ENCODE measurements around the gene SLC4A8.

Gene SLC4A8

GRCh38 chr12:51386351-51386750, 38.3 kb upstream of the SLC4A8 start:
- H3K9me3 ChIP-seq (ENCODE audit: control insufficient read depth, low read length) = no peaks in the 10 kb centered on the region
- H3K36me3 ChIP-seq (ENCODE audit: control insufficient read depth in 1 of 2, insufficient read depth in 2 of 2, low read depth in 1 of 2, low read length in 2 of 2) = no peaks in the 10 kb centered on the region
- H2BK5ac ChIP-seq (ENCODE audit: low read depth, low read length, poor library complexity, severe bottlenecking) = no peak overlapping the region
- H2BK15ac ChIP-seq (ENCODE audit: low read depth, poor library complexity, severe bottlenecking) = no peak overlapping the region
- no peak overlapping the region for H4K91ac ChIP-seq (ENCODE audit: low read length)
- no peak overlapping the region for H2AK5ac ChIP-seq (ENCODE audit: low read length, severe bottlenecking)
- H3K79me1 ChIP-seq (replicated peaks; ENCODE audit: low read length, poor library complexity, severe bottlenecking) = no peaks in the 10 kb centered on the region
- WGBS = 95% methylated on average over 4 of the region's 4 CpGs
- no peak overlapping the region for H3K18ac ChIP-seq (ENCODE audit: low read depth in 1 of 2, low read length in 2 of 2)
- no peak overlapping the region for H3K27ac ChIP-seq (ENCODE audit: low read length, poor library complexity, severe bottlenecking)
- H2AFZ ChIP-seq (ENCODE audit: low read depth, low read length) = no peak overlapping the region
- no peak overlapping the region for H4K8ac ChIP-seq (ENCODE audit: low read length)
- H3K4ac ChIP-seq (ENCODE audit: low read depth in 1 of 2, low read length in 2 of 2) = no peak overlapping the region
- H2BK12ac ChIP-seq (ENCODE audit: low read length in 2 of 2) = no peak overlapping the region
- H3K4me1 ChIP-seq (ENCODE audit: control insufficient read depth, insufficient read depth, low read depth, low read length) = peaks cover 22% of the 10 kb centered on the region
- no peak for DNase-seq
- H2BK120ac ChIP-seq (ENCODE audit: low read depth, low read length) = no peak overlapping the region
- H3K9ac ChIP-seq (ENCODE audit: low read length) = no peak overlapping the region
- peaks cover 0 to 8% of the 10 kb centered on the region in 2 experiments for H3K27me3 ChIP-seq (ENCODE audit: control insufficient read depth in 1 of 2, insufficient read depth in 1 of 2, low read length in 2 of 2)
- H3K23ac ChIP-seq (ENCODE audit: low read length in 2 of 2) = no peak overlapping the region
- H3K4me2 ChIP-seq (ENCODE audit: low read length, poor library complexity, severe bottlenecking) = no peak overlapping the region
- H3K14ac ChIP-seq (ENCODE audit: low read length in 2 of 2) = no peak overlapping the region
- no peak overlapping the region for H3K4me3 ChIP-seq (ENCODE audit: insufficient read depth in 1 of 2, low read depth in 1 of 2, low read length in 2 of 2)

DNA sequence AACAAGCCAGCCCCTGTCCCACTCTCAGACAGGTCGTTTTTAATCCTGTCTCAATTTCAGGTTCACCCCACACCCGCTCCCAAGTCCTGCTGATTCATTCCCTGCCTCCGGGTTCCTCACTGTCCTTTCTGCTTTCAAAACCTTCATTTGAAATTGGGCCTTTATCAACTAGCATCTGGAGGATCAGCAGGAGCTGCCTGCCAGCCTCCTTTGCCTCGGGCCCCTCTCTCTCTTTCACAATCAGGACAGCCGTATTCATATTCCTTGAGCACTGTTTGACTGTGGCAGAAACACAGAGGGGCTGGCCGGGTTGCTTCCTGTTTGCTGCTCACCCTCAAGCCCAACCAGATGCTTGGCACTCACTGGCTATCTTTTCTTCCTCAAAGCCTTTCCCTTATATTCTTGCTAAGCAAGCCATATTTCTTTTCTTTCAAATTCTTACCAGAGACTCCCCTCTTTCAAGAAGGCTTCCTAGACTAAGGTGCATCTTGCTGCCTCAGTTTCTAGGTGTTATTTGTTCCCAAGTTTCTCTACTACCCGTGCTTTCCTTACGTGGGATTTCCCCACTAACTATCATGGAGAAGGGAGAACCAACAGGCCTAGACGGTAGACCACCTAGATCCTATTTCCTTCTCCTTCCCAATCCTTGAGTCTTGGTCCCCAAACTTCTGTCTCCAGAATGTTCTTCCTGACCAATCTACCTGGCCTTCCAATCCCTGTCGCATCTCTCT, 36.4 kb upstream of the SLC4A8 start:
- Histone ChIP-seq H3K4me2 (ENCODE audit: low read length, poor library complexity, severe bottlenecking) (no peak overlapping the region), H2AFZ (ENCODE audit: low read depth, low read length) (no peak overlapping the region), H3K9ac (ENCODE audit: low read length) (peak overlapping the region; percentile 5), H3K9me3 (ENCODE audit: control insufficient read depth, low read length) (no peaks in the 10 kb centered on the region), H4K91ac (ENCODE audit: low read length) (peak overlapping the region; percentile 37), H3K14ac (ENCODE audit: low read length in 2 of 2) (no peak overlapping the region), H3K18ac (ENCODE audit: low read depth in 1 of 2, low read length in 2 of 2) (peak overlapping the region; percentile 6 to 65), H3K4ac (ENCODE audit: low read depth in 1 of 2, low read length in 2 of 2) (peak overlapping the region; percentile 28 to 50), H3K4me1 (ENCODE audit: control insufficient read depth, insufficient read depth, low read depth, low read length) (peaks cover 26% of the 10 kb centered on the region), H2AK5ac (ENCODE audit: low read length, severe bottlenecking) (no peak overlapping the region), H2BK15ac (ENCODE audit: low read depth, poor library complexity, severe bottlenecking) (no peak overlapping the region), H3K4me3 (ENCODE audit: insufficient read depth in 1 of 2, low read depth in 1 of 2, low read length in 2 of 2) (no peak overlapping the region), H2BK120ac (ENCODE audit: low read depth, low read length) (peak overlapping the region; percentile 21), H2BK12ac (ENCODE audit: low read length in 2 of 2) (peak overlapping the region in 1 of 2 experiments; percentile 12), H4K8ac (ENCODE audit: low read length) (peak overlapping the region; percentile 82), H3K36me3 (ENCODE audit: control insufficient read depth in 1 of 2, insufficient read depth in 2 of 2, low read depth in 1 of 2, low read length in 2 of 2) (no peaks in the 10 kb centered on the region), H2BK5ac (ENCODE audit: low read depth, low read length, poor library complexity, severe bottlenecking) (no peak overlapping the region), H3K23ac (ENCODE audit: low read length in 2 of 2) (peak overlapping the region in 1 of 2 experiments; percentile 63), H3K27me3 (ENCODE audit: control insufficient read depth in 1 of 2, insufficient read depth in 1 of 2, low read length in 2 of 2) (peaks cover 0 to 12% of the 10 kb centered on the region in 2 experiments), H3K79me1 (replicated peaks; ENCODE audit: low read length, poor library complexity, severe bottlenecking) (no peaks in the 10 kb centered on the region), H3K27ac (ENCODE audit: low read length, poor library complexity, severe bottlenecking) (no peak overlapping the region)
- WGBS = 57% methylated on average over 9 of the region's 10 CpGs
- DNase-seq = peak; percentile 67

- Histone ChIP-seq H2AK5ac (ENCODE audit: low read length, severe bottlenecking) (no peak overlapping the region), H4K91ac (ENCODE audit: low read length) (no peak overlapping the region), H3K23ac (ENCODE audit: low read length in 2 of 2) (no peak overlapping the region), H3K79me1 (replicated peaks; ENCODE audit: low read length, poor library complexity, severe bottlenecking) (no peaks in the 10 kb centered on the region), H3K4me3 (ENCODE audit: insufficient read depth in 1 of 2, low read depth in 1 of 2, low read length in 2 of 2) (no peak overlapping the region), H2AFZ (ENCODE audit: low read depth, low read length) (no peak overlapping the region), H3K18ac (ENCODE audit: low read depth in 1 of 2, low read length in 2 of 2) (peak overlapping the region; percentile 18 to 30), H3K4ac (ENCODE audit: low read depth in 1 of 2, low read length in 2 of 2) (peak overlapping the region in 1 of 2 experiments; percentile 28), H3K9ac (ENCODE audit: low read length) (no peak overlapping the region), H2BK12ac (ENCODE audit: low read length in 2 of 2) (peak overlapping the region; percentile 54 to 75), H2BK15ac (ENCODE audit: low read depth, poor library complexity, severe bottlenecking) (peak overlapping the region; percentile 21), H2BK5ac (ENCODE audit: low read depth, low read length, poor library complexity, severe bottlenecking) (no peak overlapping the region), H3K4me1 (ENCODE audit: control insufficient read depth, insufficient read depth, low read depth, low read length) (peaks cover 24% of the 10 kb centered on the region), H3K27me3 (ENCODE audit: control insufficient read depth in 1 of 2, insufficient read depth in 1 of 2, low read length in 2 of 2) (peaks cover 0 to 12% of the 10 kb centered on the region in 2 experiments), H3K14ac (ENCODE audit: low read length in 2 of 2) (peak overlapping the region in 1 of 2 experiments; percentile 61), H4K8ac (ENCODE audit: low read length) (peak overlapping the region; percentile 14), H3K4me2 (ENCODE audit: low read length, poor library complexity, severe bottlenecking) (no peak overlapping the region), H2BK120ac (ENCODE audit: low read depth, low read length) (no peak overlapping the region), H3K36me3 (ENCODE audit: control insufficient read depth in 1 of 2, insufficient read depth in 2 of 2, low read depth in 1 of 2, low read length in 2 of 2) (no peaks in the 10 kb centered on the region), H3K9me3 (ENCODE audit: control insufficient read depth, low read length) (no peaks in the 10 kb centered on the region), H3K27ac (ENCODE audit: low read length, poor library complexity, severe bottlenecking) (no peak overlapping the region)
- peak; percentile 46 for DNase-seq
- 83% methylated on average over 5 of the region's 5 CpGs for WGBS
These were observed 35.8 kb upstream of the SLC4A8 start for GRCh38 chr12:51388846-51389245.

- H2AK5ac ChIP-seq (ENCODE audit: low read length, severe bottlenecking) = no peak overlapping the region
- peak overlapping the region in 1 of 2 experiments; percentile 41 for H3K23ac ChIP-seq (ENCODE audit: low read length in 2 of 2)
- peak overlapping the region in 1 of 2 experiments; percentile 9 for H3K4ac ChIP-seq (ENCODE audit: low read depth in 1 of 2, low read length in 2 of 2)
- H2BK5ac ChIP-seq (ENCODE audit: low read depth, low read length, poor library complexity, severe bottlenecking) = no peak overlapping the region
- peaks cover 0 to 12% of the 10 kb centered on the region in 2 experiments for H3K27me3 ChIP-seq (ENCODE audit: control insufficient read depth in 1 of 2, insufficient read depth in 1 of 2, low read length in 2 of 2)
- H3K9me3 ChIP-seq (ENCODE audit: control insufficient read depth, low read length) = no peaks in the 10 kb centered on the region
- peak overlapping the region; percentile 19 for H4K8ac ChIP-seq (ENCODE audit: low read length)
- H3K18ac ChIP-seq (ENCODE audit: low read depth in 1 of 2, low read length in 2 of 2) = peak overlapping the region in 1 of 2 experiments; percentile 1
- H4K91ac ChIP-seq (ENCODE audit: low read length) = peak overlapping the region; percentile 50
- H2BK120ac ChIP-seq (ENCODE audit: low read depth, low read length) = no peak overlapping the region
- H2BK15ac ChIP-seq (ENCODE audit: low read depth, poor library complexity, severe bottlenecking) = no peak overlapping the region
- H3K14ac ChIP-seq (ENCODE audit: low read length in 2 of 2) = peak overlapping the region in 1 of 2 experiments; percentile 53
- peak; percentile 64 for DNase-seq
- H3K79me1 ChIP-seq (replicated peaks; ENCODE audit: low read length, poor library complexity, severe bottlenecking) = no peaks in the 10 kb centered on the region
- peak overlapping the region in 1 of 2 experiments; percentile 3 for H3K4me3 ChIP-seq (ENCODE audit: insufficient read depth in 1 of 2, low read depth in 1 of 2, low read length in 2 of 2)
- no peak overlapping the region for H3K4me2 ChIP-seq (ENCODE audit: low read length, poor library complexity, severe bottlenecking)
- no peak overlapping the region for H3K9ac ChIP-seq (ENCODE audit: low read length)
- no peak overlapping the region for H2AFZ ChIP-seq (ENCODE audit: low read depth, low read length)
- H3K4me1 ChIP-seq (ENCODE audit: control insufficient read depth, insufficient read depth, low read depth, low read length) = peaks cover 26% of the 10 kb centered on the region
- no peak overlapping the region for H3K27ac ChIP-seq (ENCODE audit: low read length, poor library complexity, severe bottlenecking)
- no peaks in the 10 kb centered on the region for H3K36me3 ChIP-seq (ENCODE audit: control insufficient read depth in 1 of 2, insufficient read depth in 2 of 2, low read depth in 1 of 2, low read length in 2 of 2)
- 5% methylated on average over 2 of the region's 2 CpGs for WGBS
- peak overlapping the region in 1 of 2 experiments; percentile 37 for H2BK12ac ChIP-seq (ENCODE audit: low read length in 2 of 2)
These were observed 35.2 kb upstream of the SLC4A8 start for GRCh38 chr12:51389302-51389999.
